IPS-11a (cell line): ENCODE data around the gene CLCN5.
A peak's percentile ranks its signal among the peaks of the same experiment; 100 is the strongest.

Source experiments
- H3K4me3 ChIP-seq: one replicate; pipeline ENCODE4 v1.5.1; 2013; ENCODE audit warnings: low read depth, low read length, control low read depth

CLCN5 gene

DNA sequence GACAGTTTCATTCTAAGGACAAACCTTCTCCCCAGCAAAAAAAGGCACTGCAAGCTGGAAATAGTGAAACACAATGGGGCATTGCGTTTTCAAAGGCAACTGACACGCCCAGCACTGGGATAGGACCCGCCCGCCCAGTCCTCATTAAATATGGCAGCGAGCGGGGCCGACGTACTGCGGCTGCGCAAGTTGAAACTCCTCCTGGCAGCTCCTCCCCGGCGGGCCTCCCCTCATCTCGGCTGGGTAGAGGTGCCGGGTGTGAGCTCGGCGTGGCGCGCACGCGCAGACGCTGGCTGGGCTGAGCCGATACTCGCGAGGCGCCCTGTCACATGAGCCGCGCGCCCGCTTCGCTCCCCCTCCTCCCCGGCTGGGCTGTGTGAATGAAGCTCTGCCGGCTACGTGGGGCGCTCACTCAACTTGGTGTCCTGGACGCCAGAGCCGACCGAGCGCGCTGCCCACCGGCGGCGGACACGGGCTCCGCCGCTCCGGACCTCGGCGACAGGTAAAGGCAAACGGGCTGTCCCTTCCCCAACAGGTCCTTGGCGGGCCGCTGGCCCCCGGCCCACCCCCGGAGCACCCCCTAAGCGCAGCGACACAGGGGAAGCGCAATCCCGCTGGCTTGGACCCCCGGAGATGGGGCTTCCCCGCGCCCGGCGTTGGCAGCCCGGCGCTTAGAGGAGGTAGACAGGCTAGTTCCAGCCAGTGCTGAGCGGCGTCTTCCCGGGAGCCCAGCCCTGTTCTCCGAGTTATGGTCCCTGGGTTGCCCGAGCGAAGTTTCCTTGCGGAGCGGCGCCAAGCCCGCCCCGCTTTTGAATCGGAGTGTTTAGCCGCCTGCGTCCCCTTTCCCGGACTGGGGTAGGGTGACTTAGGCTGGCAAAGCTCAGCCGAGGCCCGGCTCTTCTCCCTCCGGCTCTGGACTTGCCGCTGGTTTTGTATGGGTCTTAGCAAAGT lies at the start of gene CLCN5:
Gene CLCN5 (plus strand): TSS at position 306 of the 951 bp plus-strand sequence. CDS start 2,703 bp downstream, outside the sequence.
- H3K4me3 ChIP-seq: peak within 1 kb of the TSS; percentile 45

DNA sequence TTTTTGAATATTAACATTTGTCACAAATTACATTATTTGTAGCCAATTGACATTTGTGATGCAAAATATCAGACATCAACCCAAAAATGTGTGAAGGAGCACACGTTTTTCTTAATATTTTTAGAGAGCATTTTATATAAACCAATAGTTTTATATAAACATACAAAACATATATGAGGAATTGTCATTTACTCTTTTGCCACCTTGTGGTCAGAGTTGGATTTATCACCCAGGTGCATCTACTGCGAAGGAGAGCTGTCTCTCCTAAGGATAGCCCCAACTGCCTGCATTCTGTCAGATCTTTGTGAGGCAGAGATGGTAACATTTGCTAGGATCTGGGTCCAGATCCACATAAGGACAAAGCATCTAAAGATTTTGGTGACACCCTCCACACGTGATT lies 45.6 kb upstream of the CLCN5 start:
- no peak overlapping the region for H3K4me3 ChIP-seq

DNA sequence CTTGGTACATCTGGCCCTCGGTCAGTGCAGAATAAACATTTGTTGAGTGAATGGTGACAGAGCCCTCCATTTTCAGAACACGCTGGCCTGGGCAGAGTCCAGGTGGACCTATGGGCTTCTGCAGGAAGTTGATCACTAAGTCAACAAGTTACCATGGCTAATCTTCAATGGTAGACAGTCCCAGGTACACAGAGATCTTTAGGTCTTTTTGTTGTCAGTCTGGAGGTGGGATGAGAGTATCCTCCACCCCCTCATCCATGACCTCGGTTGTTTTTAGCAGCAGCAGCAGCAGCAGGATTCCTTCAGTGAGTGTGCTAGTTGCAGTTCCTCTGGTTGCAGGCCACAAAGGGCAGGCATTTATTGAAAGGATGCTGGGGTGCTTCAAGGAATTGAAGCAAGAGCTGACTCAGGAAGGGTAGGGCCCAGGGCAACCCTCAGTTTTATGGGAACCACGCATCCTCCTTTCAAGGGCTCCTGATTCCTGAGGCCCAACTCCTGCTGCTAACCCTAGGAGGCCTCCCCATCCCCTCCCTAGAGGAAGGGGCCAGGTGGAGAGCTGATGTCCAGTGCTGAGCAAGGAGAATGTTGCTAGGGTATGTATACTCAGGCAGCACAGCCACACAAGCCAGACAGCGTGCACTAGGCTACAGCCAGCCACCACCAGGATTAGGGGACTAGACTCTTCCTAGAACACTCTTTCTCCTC lies 44.8 kb upstream of the CLCN5 start:
- no peak overlapping the region for H3K4me3 ChIP-seq

DNA sequence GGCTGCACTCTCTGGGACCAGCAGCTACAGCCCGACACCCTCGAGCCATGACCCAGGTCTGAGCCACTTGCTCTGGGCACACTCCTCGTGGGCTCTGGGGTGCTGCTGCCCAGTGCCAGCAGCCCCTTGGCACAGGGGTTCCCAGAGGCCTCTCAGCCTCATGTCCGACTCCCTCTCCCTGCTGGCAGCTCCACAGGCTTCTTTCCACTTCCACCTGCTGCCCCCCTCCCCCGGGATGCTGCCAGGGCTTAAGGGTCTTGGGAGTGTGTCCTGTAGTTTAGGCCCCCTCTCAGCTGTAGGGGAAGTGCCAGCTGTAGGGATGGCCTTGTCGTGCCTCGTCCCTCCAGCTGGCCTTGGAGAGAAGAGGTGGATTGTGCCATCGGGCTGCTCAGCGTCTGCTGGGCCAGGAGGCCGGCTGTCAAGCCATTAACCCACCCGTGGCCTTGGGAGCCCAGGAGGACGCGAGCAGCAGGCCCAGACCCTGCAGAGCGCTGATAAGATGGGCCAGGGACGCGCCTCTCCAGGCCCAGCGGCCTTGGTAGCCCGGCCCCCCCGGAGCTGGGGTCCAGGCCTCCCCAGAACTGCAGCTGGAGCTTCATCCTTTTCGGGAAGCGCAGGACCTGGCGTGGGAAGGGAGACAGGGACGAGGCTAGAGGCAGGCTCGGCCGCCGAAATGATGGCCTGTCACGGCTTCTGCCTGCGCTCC lies 44.1 kb upstream of the CLCN5 start:
- peak overlapping the region; percentile 38 for H3K4me3 ChIP-seq

DNA sequence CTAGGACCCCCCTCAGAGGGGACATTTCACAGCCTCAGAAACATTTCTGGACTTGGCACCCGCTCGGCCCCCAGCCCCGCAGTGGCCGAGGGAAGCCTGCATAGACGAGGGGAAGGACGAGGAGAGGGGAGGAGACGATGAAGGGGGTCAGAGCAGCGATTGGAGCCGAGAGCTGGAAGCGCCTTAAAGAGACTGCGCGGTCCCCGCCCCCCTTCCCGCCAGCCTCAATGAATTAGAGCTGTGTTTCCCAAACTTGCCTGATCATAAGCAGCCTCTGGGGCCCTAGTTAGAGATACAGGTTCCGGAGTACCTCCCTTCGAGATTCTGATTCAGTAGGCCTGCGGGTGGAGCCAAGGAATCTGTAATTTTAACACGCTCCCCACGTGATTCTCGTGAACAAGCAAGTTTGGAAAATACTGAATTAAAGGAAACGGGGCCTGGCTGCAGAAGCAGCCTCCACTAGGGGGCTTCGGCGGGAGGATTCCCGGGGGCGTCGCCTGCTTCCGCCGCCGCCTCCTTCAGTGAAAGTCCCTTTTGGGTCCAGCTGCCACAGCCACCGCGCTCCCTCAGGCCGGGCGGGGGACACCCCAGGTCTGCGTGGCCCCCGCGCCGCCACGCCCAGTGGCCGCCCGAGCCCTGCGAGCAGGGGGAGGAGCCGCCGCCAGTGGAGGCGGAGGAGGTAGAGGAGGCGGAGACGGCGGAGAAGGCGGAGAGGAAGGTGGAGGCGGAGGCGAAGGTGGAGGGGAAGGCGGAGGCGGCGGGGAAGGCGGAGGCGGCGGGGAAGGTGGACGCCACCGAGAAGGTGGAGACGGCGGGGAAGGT lies 43.4 kb upstream of the CLCN5 start, which contains the start of gene USP27X:
Gene USP27X (plus strand): TSS at position 651 of the 822 bp plus-strand sequence. CDS start 824 bp downstream, outside the sequence.
- H3K4me3 ChIP-seq: peak within 1 kb of the TSS; percentile 43

DNA sequence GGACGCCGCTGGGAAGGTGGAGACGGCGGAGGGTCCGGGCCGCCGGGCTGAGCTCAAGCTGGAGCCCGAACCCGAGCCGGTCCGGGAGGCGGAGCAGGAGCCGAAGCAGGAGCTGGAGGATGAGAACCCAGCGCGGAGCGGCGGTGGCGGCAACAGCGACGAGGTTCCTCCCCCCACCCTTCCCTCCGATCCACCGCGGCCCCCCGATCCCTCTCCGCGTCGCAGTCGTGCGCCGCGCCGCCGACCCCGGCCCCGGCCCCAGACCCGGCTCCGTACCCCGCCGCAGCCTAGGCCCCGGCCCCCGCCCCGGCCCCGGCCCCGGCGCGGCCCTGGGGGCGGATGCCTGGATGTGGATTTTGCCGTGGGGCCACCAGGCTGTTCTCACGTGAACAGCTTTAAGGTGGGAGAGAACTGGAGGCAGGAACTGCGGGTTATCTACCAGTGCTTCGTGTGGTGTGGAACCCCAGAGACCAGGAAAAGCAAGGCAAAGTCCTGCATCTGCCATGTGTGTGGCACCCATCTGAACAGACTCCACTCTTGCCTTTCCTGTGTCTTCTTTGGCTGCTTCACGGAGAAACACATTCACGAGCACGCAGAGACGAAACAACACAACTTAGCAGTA lies 42.6 kb upstream of the CLCN5 start:
- peak overlapping the region; percentile 43 for H3K4me3 ChIP-seq

DNA sequence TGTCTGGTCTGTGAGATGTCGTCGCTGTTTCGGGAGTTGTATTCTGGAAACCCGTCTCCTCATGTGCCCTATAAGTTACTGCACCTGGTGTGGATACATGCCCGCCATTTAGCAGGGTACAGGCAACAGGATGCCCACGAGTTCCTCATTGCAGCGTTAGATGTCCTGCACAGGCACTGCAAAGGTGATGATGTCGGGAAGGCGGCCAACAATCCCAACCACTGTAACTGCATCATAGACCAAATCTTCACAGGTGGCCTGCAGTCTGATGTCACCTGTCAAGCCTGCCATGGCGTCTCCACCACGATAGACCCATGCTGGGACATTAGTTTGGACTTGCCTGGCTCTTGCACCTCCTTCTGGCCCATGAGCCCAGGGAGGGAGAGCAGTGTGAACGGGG lies 41.7 kb upstream of the CLCN5 start:
- no peak overlapping the region for H3K4me3 ChIP-seq

DNA sequence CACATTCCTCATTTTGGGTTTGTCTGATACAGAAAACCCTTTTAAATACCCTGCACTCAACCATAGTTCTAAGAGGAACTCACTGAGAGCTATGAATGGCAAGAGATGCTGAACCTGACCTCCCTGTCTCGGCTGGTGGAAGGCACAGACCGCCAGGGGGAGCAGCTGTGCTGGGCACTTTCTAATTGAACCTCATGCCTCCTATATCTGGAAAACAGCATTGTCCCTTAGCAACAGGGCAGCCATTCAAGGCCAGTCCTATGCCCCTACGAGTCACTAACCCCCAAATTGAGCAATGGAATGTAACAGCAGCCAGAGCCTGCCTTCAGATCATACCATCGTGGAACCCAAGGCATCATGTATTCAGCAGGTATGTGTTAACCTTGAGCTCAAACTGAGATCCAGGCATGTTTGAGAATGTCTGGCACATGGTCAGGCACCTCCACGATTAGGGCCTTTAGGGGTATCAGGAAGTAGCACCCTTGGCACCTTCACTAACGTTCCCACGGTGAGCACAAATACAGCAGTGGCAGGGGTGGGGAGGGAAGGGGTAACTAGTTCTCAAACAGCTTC lies 38.0 kb upstream of the CLCN5 start:
- no peak overlapping the region for H3K4me3 ChIP-seq

DNA sequence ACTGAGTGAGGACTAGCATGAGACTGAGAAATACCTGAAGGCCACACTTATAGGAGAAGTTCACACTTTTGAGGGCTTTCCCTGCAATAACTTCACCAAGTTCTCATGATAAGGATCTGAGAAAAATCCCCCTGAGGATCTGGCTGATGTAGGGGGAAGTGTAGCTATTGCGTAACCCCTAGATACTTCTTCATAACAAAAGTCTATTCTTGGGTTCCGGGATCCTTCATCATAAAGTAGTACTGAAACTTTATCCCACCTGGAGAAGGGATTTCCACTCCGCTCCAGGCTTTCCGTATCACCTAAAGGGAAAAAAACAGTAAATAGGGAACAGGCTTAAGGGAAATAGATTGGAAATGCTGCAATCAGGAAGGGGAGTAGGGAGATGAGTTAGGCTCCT lies 29.9 kb upstream of the CLCN5 start:
- no peak overlapping the region for H3K4me3 ChIP-seq

DNA sequence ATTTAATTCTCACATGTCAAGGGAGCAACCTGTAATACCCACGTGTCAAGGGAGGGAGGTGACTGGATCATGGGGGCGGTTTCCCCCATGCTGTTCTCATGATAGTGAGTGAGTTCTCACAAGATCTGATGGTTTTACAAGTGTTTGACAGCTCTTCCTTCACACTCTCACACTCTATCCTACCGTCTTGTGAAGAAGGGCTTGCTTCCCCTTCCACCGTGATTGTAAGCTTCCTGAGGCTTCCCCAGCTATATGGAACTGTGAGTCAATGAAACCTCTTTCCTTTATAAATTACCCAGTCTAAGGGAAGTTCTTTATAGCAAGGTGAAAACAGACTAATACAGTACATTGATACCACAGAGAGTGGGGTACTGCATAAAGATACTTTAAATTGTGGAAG lies 25.4 kb upstream of the CLCN5 start:
- no peak overlapping the region for H3K4me3 ChIP-seq

DNA sequence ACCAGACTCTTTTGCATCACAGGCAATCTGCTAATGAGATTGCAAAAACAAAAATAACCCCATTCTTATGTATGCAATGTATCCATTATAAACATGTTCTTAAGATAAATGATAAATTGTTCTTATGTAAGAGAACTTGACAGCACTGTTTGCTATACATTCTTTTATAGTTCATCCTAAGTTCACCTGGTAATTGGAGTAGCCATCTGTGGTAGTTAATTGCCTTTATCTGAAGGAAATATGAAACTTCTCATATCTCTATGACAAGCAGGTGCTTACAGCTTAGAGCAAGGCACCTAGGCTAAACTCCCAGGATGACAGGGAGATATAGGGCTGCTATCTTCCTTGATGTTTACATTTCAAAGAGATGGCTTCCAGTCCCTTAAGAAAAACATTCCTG lies 21.3 kb upstream of the CLCN5 start:
- no peak overlapping the region for H3K4me3 ChIP-seq

DNA sequence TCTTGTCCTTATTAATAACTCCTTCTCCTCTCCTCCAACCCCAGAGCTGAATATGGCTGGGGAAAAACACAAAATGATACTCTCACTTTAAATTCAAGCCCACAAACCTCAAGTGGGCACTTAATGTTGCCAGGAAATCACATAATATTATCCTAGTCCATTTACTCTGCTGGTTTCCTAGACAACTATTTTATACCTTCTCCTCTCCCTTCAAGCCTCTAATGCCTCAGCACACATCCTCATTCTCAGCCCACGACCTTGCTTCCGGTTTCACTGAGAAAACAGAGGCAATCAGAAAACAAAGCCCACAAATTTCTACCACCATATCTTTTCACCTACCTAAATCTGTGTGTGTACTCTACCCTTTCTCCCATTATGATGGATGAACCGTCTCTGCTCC lies 12.1 kb upstream of the CLCN5 start:
- no peak overlapping the region for H3K4me3 ChIP-seq

DNA sequence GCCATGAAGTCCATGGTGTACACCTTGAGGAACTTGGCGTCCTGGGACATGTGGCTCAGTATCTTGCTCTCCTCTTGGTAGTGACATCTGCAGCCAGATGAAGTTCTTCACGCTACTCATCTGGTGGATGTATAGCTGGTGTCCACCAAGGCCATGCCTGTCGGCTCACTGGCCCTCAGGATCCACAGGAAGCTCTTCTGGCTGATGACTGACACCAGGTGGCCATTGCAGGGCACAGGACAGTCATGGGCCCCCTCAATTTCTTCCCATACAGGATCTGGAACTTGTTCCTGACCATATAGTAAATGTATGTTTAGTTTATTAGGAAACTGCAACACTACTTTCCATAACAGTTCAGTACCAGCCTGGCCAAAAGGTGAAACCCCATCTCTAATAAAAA lies 10.3 kb upstream of the CLCN5 start:
- H3K4me3 ChIP-seq: no peak overlapping the region

DNA sequence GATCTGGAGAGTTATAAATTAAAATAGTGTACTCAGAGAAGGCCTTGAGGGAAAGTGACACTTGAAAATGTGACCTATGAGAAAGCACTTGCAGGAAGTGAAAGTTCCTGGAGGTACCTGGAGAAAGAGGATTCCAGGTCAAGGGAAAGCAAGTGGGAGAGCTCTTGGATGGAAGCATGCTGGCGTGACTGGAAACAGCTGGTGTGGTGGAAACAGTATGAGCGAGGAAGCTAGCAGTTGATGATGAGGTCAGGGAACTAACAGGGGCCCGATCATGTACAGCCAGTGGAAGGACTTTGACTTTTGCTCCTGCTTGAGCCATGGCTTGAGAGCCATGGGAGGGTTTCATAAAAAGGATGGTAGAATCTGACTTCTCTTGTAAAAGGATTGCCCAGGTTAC lies 9.5 kb upstream of the CLCN5 start:
- H3K4me3 ChIP-seq: no peak overlapping the region

DNA sequence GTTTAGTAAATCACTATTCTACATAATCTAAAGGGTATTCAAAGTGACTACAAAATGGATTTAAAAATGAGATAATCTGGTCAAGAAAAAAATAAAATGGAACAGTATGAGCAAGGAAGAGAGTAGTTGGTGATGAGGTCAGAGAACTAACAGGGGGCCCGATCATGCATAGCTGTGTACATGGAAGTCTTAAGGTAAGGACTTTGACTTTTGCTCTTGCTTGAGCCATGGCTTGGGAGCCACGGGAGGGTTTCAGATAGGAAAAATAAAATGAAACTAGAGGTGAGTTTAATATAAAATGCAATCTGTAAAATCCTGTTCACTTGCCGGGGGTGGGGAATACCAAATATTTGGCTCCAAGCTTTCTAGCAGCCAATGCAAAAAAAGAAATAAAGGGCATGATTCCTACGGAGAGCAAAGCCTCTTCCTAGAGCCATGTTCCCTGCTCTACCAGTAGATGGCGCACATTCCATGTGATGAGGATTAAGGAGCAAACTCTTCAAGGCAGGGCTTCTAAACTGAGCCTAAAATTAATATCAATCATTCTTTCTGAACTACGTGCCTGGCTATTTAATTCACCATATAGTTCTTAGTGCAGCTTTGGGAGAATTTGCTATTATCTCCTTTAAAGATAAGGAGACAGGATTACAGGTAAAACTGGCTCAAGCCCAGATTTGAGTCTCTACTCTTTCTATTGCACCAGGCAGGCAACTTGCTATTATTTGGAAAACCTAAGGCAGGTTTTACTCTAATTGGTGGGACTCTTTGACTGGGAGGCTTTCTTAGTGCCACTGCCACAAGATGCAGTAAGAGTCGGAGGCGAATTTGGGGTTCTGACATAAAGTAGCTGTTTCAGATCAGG lies 6.8 kb upstream of the CLCN5 start:
- H3K4me3 ChIP-seq: no peak overlapping the region

DNA sequence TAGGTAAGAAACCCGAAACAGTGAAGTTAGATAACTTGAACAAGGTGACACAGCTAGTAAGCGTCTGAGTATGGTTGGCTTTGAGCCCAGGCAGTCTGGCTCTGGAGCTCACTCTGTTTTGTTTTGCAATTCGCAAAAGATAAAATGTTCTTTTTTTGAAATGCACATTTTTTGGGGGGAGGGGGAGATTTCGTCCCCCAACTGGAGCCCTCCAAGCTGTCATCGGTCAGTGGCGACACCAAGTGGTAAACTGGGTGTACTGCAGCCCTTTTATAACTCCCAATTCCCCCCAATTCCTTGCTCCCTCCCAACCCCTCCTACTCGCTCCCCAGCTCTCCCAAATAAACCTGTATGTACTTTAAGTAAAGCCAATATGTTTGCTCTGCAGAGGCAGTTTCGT lies 2.8 kb upstream of the CLCN5 start:
- H3K4me3 ChIP-seq: no peak overlapping the region

DNA sequence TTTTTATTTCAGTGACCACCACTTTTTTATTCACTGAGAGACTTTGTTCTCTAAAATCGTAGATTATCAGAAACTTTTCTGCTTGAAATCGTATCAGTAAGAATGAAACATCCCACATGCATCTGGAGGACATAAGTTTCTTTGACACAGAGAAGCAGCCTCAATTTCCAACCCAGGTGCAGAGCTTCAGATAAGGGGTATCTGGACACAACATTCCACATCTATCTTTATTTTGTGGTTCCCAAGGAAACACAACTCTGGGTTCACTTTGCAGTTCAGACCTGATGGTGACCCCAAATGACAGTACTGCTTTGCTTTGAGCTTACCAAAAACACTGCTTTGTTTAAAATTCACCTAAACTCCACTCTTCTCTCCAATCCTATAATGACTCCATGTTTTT lies 1.3 kb upstream of the CLCN5 start:
- H3K4me3 ChIP-seq: no peak overlapping the region

DNA sequence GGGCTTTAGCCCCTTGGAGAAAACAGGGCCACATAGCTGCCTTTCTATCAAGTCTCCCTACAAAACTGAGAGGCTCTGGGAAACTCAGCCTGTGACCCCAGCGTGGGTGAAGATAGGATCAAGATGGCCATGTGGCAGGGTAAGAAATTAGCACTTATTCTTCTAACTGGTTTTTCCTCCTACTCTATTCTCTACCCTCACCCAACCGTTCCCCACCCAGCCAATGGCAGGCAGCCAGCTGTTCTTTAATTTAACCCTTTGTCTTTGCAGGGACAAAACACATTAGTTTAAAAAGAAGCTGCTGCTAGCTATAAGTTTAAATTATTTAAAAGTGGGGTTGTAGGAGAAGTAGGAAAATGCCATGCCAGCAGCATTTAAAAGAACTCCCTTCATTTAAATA lies 2.8 kb downstream of the CLCN5 start:
- no peak overlapping the region for H3K4me3 ChIP-seq

DNA sequence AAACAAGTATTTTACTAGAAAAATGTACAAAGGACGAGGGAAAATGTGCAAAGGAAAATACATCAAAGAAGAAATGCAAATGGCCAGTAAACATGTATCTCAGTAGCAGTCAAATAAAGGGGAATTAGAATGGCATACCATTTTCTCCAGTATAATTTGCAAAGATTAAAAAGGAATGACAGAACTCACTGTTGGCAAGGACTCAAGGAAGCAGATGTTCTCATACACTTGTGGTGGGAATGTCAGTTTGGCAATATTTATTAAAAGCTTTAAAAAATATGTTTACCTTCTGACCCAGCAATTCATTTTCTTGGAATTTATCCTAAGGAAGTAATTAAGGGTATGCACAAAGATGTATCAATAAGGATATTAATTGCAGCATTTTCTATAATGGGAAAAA lies 7.6 kb downstream of the CLCN5 start:
- H3K4me3 ChIP-seq: no peak overlapping the region
